Measurements from ENCODE around the gene ATP8B3. TPM values are rescaled to one million over a fixed set of nuclear protein-coding genes. Genes with fewer than 3 reads are reported as not detected.

ATP8B3 gene
- total and polyA plus RNA-seq, 2 experiments from 2014 or later = 2.1 to 6.0 TPM

DNA sequence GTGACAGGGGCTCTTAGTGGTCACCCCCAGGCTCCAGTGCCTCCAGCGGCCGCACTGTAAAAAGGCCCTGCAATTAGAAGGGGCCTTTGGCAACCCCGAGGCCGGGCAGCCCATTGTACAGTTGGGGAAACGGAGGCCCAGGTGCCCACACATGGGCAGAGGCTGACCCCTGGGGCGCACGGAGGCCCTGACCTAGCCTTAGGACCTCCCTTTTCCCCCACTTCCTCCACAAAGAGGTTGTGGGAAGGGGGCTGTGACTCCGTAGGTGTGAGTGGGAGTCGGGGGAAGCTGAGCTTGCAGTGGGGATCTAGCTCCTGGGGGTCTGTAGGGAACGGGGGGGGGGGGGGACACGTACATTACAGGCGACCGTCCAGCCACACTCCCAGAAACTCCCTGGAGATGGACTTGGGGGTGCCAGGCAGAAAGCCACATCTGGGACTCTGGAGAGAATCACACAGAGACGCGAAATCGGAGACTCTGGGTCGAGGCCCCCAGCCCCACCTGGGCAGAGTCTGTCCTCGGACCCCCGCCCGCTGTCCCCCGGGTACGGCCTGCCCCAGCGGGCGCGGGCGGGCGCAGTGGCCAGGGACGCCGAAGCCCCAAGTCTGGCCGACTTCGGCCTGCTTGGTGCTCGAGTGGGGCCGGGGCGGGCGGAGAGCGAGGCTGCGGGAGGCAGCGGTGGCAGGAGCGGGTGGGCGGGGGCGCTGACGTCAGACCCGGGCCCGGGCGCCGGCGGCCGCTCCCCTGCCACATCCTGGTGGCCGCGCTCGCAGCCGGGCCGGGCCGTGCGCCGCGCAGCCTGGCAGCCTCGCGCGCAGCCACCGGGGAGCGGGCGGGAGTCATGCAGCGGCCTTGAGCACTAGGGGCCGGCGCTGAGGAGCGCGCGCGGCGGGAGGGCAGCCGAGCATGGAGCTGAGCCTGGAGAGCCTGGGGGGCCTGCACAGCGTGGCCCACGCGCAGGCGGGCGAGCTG, 59.0 kb downstream of the ATP8B3 start, which contains the start of gene ONECUT3 (continued):
- TF ChIP-seq CTCF (conservative IDR thresholded peaks at IDR 0.05; ENCODE audit: low read depth in 2 of 2) (no peak), STAT1 (IDR thresholded peaks at IDR 0.05; ENCODE audit: unreplicated experiment) (no peak), POLR2AphosphoS5 (IDR thresholded peaks at IDR 0.05; ENCODE audit: low read depth) (no peak), ZNF114 (CRISPR knock-in tag; IDR thresholded peaks at IDR 0.05) (no peak)

- peaks cover 92% of the 10 kb centered on the region for H3K27me3 ChIP-seq (ENCODE audit: insufficient read depth)
- H3K9me3 Mint-ChIP-seq = no peaks in the 10 kb centered on the region; the same call in 2 of the 3 replicates
- H3K27ac ChIP-seq (ENCODE audit: low read depth) = no peak overlapping the region
- DNase-seq (ENCODE audit: low spot score) = peak; percentile 38
- H3K4me3 Mint-ChIP-seq = no peak overlapping the region
- peaks cover 18% of the 10 kb centered on the region for H3K4me1 Mint-ChIP-seq
- H3K4me2 ChIP-seq = 0 out of 2 replicates have a peak overlapping the region, but pooled peaks have one; percentile 32
- no peaks in the 10 kb centered on the region for H3K9me2 ChIP-seq (ENCODE audit: insufficient read depth)
- no peaks in the 10 kb centered on the region for H3K79me2 ChIP-seq (replicated peaks; ENCODE audit: insufficient read depth)
- TF ChIP-seq, protein P1, sequence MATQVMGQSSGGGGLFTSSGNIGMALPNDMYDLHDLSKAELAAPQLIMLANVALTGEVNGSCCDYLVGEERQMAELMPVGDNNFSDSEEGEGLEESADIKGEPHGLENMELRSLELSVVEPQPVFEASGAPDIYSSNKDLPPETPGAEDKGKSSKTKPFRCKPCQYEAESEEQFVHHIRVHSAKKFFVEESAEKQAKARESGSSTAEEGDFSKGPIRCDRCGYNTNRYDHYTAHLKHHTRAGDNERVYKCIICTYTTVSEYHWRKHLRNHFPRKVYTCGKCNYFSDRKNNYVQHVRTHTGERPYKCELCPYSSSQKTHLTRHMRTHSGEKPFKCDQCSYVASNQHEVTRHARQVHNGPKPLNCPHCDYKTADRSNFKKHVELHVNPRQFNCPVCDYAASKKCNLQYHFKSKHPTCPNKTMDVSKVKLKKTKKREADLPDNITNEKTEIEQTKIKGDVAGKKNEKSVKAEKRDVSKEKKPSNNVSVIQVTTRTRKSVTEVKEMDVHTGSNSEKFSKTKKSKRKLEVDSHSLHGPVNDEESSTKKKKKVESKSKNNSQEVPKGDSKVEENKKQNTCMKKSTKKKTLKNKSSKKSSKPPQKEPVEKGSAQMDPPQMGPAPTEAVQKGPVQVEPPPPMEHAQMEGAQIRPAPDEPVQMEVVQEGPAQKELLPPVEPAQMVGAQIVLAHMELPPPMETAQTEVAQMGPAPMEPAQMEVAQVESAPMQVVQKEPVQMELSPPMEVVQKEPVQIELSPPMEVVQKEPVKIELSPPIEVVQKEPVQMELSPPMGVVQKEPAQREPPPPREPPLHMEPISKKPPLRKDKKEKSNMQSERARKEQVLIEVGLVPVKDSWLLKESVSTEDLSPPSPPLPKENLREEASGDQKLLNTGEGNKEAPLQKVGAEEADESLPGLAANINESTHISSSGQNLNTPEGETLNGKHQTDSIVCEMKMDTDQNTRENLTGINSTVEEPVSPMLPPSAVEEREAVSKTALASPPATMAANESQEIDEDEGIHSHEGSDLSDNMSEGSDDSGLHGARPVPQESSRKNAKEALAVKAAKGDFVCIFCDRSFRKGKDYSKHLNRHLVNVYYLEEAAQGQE (IDR thresholded peaks at IDR 0.05; ENCODE audit: unreplicated experiment) = no peak
- TF ChIP-seq NANOG (IDR thresholded peaks at IDR 0.05; ENCODE audit: borderline replicate concordance) (no peak), STAT1 (IDR thresholded peaks at IDR 0.05; ENCODE audit: unreplicated experiment) (no peak), ZNF114 (CRISPR knock-in tag; IDR thresholded peaks at IDR 0.05) (no peak), EZH2 (IDR thresholded peaks at IDR 0.05; ENCODE audit: low read depth, unreplicated experiment) (peak; percentile 87), CREB1 (CRISPR knock-in tag; IDR thresholded peaks at IDR 0.05; ENCODE audit: low read depth) (no peak)
- H3K27me3 Mint-ChIP-seq (ENCODE audit: insufficient read depth, low read depth, poor library complexity) = peaks cover 86% of the 10 kb centered on the region
- no peak overlapping the region for H3K4me3 ChIP-seq
- H3K36me3 Mint-ChIP-seq (ENCODE audit: low read depth) = no peaks in the 10 kb centered on the region
- no peak for ATAC-seq
- H4K20me1 ChIP-seq (replicated peaks; ENCODE audit: insufficient read depth) = peaks cover 22% of the 10 kb centered on the region; the same call in 1 of the 2 replicates
- no peak overlapping the region for H2AFZ ChIP-seq
- no peak overlapping the region for H3K27ac Mint-ChIP-seq
- peaks cover 24% of the 10 kb centered on the region; the same call in 1 of the 2 replicates for H3K4me1 ChIP-seq (ENCODE audit: insufficient read depth)
- H3F3A ChIP-seq (replicated peaks; ENCODE audit: low read depth) = peaks cover 14% of the 10 kb centered on the region
- H3K36me3 ChIP-seq (ENCODE audit: insufficient read depth) = no peaks in the 10 kb centered on the region
Observed at GRCh38 chr19:1752009-1752756, 59.9 kb downstream of the ATP8B3 start.

Measured in GM23338 (cell line).